Neural progenitor cell (in vitro differentiated cells): ENCODE measurements around the gene MAGI1. TPM values are rescaled to one million over a fixed set of nuclear protein-coding genes. Genes with fewer than 3 reads are reported as not detected.

Source experiments
- DNase-seq: peaks from one replicate; pipeline ENCODE4 v3.0.0-alpha.2; 2016; ENCODE audit warnings: low spot score
- H2AFZ ChIP-seq: fragments of 200-600 bp; sonication (generic); replicated peaks from 2 replicates; pipeline ENCODE4 v1.6.1; 2016; ENCODE audit warnings: antibody characterized with exemption
- H3F3A ChIP-seq: fragments of 200-600 bp; sonication (generic); 2 replicates; pipeline ENCODE4 v1.6.1; 2016; ENCODE audit warnings: antibody characterized with exemption, low read depth
- H3K27ac ChIP-seq: fragments of 200-600 bp; sonication (generic); 2 replicates; pipeline ENCODE4 v1.5.1; 2016; ENCODE audit warnings: mild to moderate bottlenecking
- H3K27me3 ChIP-seq: fragments of 200-600 bp; sonication (generic); 2 replicates; pipeline ENCODE4 v1.6.1; 2016; ENCODE audit warnings: mild to moderate bottlenecking, moderate library complexity
- H3K36me3 ChIP-seq: fragments of 200-600 bp; sonication (generic); 2 replicates; pipeline ENCODE4 v1.5.1; 2016
- H3K4me1 ChIP-seq: fragments of 200-600 bp; sonication (generic); 2 replicates; pipeline ENCODE4 v1.6.1; 2016; ENCODE audit warnings: mixed run types
- H3K4me2 ChIP-seq: fragments of 200-600 bp; sonication (generic); 2 replicates; pipeline ENCODE4 v1.6.1; 2016
- H3K4me3 ChIP-seq: fragments of 200-600 bp; sonication (generic); 2 replicates; pipeline ENCODE4 v1.5.1; 2016
- H3K79me2 ChIP-seq: fragments of 200-600 bp; sonication (generic); 2 replicates; pipeline ENCODE4 v1.6.1; 2016; ENCODE audit warnings: low read depth
- H3K9ac ChIP-seq: fragments of 200-600 bp; sonication (generic); 2 replicates; pipeline ENCODE4 v1.6.1; 2016
- H3K9me3 ChIP-seq: fragments of 200-600 bp; sonication (generic); 2 replicates; pipeline ENCODE4 v1.5.1; 2016; ENCODE audit warnings: low read depth
- H4K20me1 ChIP-seq: fragments of 200-600 bp; sonication (generic); 2 replicates; pipeline ENCODE4 v1.6.1; 2016; ENCODE audit warnings: low read depth
- H3K27ac Mint-ChIP-seq: 3 replicates; pipeline ENCODE4 v1.8.0; 2021; ENCODE audit warnings: mixed read lengths
- H3K27me3 Mint-ChIP-seq: 2 replicates; pipeline ENCODE4 v1.8.0; 2022; ENCODE audit warnings: low read depth, mild to moderate bottlenecking, inconsistent platforms, moderate library complexity, mixed read lengths; ENCODE audit not compliant: insufficient read depth
- H3K36me3 Mint-ChIP-seq: 3 replicates; pipeline ENCODE4 v1.8.0; 2021; ENCODE audit warnings: mixed read lengths
- H3K4me1 Mint-ChIP-seq: 3 replicates; pipeline ENCODE4 v1.8.0; 2021; ENCODE audit warnings: mixed read lengths
- H3K4me3 Mint-ChIP-seq: 3 replicates; pipeline ENCODE4 v1.8.0; 2021; ENCODE audit warnings: mild to moderate bottlenecking, moderate library complexity, mixed read lengths
- H3K9me3 Mint-ChIP-seq: 3 replicates; pipeline ENCODE4 v1.8.0; 2020; ENCODE audit warnings: mixed read lengths
- EZH2 ChIP-seq: fragments of 200-600 bp; sonication (generic); IDR thresholded peaks from 2 replicates; pipeline ENCODE4 v1.6.1; 2017; ENCODE audit warnings: antibody characterized with exemption, mild to moderate bottlenecking, moderate library complexity
- EZH2phosphoT487 ChIP-seq: fragments of 200-600 bp; sonication (generic); IDR thresholded peaks from 2 replicates; pipeline ENCODE4 v1.6.1; 2017; ENCODE audit warnings: antibody characterized with exemption
- total RNA-seq: library from RNA; depleted of rRNA; stranded (reverse); fragments of >200 nt; gene quantifications from 2 replicates; pipeline ENCODE4 v1.2.3, GENCODE V29; 2015; ENCODE audit warnings: low replicate concordance
- TF ChIP-seq, protein P1 (sequence below): fragments of 200-600 bp; sonication (generic); IDR thresholded peaks from 2 replicates; pipeline ENCODE4 v1.5.1; 2017; ENCODE audit warnings: antibody characterized with exemption, mild to moderate bottlenecking

Gene MAGI1
- total RNA-seq, 1 donor from 2014 or later = 40.6 TPM

DNA sequence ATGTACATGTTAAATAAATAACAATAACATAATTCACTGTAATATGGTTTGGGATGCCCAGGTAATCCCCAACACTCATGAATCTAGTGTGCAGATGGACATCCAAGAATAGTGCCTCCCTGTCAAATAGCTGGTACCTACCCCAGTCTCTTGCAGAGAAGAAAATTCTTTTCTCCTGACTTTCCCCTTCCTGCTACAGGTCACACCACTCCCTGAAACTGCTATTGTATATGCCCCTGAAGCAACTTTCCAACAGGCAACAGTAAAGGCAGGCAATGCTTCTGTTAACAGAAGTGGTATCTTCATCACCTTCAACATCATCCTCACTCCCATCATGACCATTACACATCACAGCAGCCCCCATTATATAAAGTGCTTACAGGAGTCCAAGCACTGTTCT, 431.6 kb downstream of the MAGI1 start:
- H2AFZ ChIP-seq = no peak overlapping the region
- no peaks in the 10 kb centered on the region for H4K20me1 ChIP-seq
- no peak overlapping the region for H3K9ac ChIP-seq
- peaks cover 2% of the 10 kb centered on the region for H3K4me1 Mint-ChIP-seq
- no peak overlapping the region for H3K27ac Mint-ChIP-seq
- no peak for DNase-seq
- peaks cover 14% of the 10 kb centered on the region for H3F3A ChIP-seq
- no peaks in the 10 kb centered on the region for H3K27me3 ChIP-seq
- no peaks in the 10 kb centered on the region for H3K36me3 Mint-ChIP-seq
- no peak overlapping the region for H3K4me2 ChIP-seq
- no peak overlapping the region for H3K4me3 Mint-ChIP-seq
- no peaks in the 10 kb centered on the region for H3K36me3 ChIP-seq
- H3K27me3 Mint-ChIP-seq = no peaks in the 10 kb centered on the region
- peaks cover 1% of the 10 kb centered on the region for H3K4me1 ChIP-seq
- no peak overlapping the region for H3K27ac ChIP-seq
- no peaks in the 10 kb centered on the region for H3K9me3 Mint-ChIP-seq
- TF ChIP-seq EZH2phosphoT487 (no peak), EZH2 (no peak)
- TF ChIP-seq, protein P1, sequence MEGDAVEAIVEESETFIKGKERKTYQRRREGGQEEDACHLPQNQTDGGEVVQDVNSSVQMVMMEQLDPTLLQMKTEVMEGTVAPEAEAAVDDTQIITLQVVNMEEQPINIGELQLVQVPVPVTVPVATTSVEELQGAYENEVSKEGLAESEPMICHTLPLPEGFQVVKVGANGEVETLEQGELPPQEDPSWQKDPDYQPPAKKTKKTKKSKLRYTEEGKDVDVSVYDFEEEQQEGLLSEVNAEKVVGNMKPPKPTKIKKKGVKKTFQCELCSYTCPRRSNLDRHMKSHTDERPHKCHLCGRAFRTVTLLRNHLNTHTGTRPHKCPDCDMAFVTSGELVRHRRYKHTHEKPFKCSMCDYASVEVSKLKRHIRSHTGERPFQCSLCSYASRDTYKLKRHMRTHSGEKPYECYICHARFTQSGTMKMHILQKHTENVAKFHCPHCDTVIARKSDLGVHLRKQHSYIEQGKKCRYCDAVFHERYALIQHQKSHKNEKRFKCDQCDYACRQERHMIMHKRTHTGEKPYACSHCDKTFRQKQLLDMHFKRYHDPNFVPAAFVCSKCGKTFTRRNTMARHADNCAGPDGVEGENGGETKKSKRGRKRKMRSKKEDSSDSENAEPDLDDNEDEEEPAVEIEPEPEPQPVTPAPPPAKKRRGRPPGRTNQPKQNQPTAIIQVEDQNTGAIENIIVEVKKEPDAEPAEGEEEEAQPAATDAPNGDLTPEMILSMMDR = no peak
- H3K9me3 ChIP-seq = no peaks in the 10 kb centered on the region
- no peak overlapping the region for H3K4me3 ChIP-seq
- H3K79me2 ChIP-seq = no peaks in the 10 kb centered on the region

DNA sequence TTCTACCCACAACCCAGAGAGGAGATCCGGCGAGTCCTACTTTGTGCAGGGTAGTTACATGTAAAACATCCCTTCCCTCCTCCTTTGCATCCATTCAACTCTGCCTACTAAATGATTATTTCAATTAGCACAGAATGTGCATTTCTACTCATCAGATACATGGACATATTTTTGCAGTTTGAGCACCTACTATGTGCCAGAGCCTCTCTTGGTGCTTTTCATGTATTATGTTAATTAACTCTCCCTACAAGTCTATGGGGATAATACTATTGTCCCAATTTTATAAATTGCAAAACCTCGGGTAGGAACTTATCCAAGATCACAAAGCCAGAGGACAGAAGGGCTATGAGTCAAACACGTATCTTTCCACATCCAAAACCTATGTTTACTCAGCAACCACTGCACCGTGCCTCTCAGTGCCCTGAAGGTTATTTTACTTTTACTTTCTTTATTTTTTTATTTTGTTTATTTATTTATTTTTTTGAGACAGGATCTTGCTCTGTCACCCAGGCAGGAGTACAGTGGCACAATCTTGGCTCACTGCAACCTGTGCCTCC, 432.8 kb downstream of the MAGI1 start:
- Histone ChIP-seq H3K4me2 (no peak overlapping the region), H3K9ac (no peak overlapping the region), H3K27me3 (no peaks in the 10 kb centered on the region), H3K9me3 (no peaks in the 10 kb centered on the region), H3K4me1 (peaks cover 5% of the 10 kb centered on the region), H2AFZ (no peak overlapping the region), H3K79me2 (peaks cover 5% of the 10 kb centered on the region), H4K20me1 (no peaks in the 10 kb centered on the region), H3K4me3 (no peak overlapping the region), H3K36me3 (no peaks in the 10 kb centered on the region), H3F3A (peaks cover 4% of the 10 kb centered on the region), H3K27ac (no peak overlapping the region)
- Mint-ChIP-seq H3K27me3 (no peaks in the 10 kb centered on the region), H3K36me3 (no peaks in the 10 kb centered on the region), H3K4me3 (no peak overlapping the region), H3K27ac (no peak overlapping the region), H3K4me1 (peaks cover 2% of the 10 kb centered on the region), H3K9me3 (no peaks in the 10 kb centered on the region)
- DNase-seq = no peak
- TF ChIP-seq, protein P1 = no peak
- no peak for TF ChIP-seq EZH2phosphoT487
- TF ChIP-seq EZH2 = no peak

DNA sequence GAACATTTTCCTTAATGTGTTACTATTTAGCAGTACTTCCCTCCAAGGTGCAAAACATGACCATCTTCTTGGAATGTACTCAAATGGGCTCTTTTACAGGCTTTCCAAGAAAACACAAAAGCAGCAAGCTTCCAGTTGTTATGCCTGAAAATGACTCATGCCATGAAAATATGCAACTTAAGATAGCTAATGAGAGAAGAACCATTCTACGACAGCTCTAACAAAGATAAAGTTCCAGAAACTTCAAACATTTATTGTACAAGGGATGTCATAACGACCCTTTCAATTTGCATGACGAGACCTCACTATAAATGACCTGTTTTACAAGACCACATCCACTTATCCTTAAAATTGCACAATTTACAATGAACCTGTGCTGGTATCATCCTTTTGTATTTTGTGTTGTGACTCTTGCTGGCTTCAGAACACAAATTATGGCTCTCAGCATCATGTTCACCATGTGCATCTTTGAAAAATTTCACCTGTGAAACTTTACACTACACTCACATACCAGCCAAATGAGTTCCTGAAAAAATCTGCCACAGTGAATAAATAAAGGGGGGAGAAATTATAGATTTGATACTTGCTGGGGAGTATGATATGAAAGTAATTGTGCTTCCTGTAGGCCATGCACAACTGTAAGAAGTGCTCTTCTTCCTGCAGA, 433.7 kb downstream of the MAGI1 start:
- H3K27me3 ChIP-seq = no peaks in the 10 kb centered on the region
- Mint-ChIP-seq H3K27me3 (no peaks in the 10 kb centered on the region), H3K4me3 (no peak overlapping the region), H3K9me3 (no peaks in the 10 kb centered on the region), H3K4me1 (peaks cover 2% of the 10 kb centered on the region), H3K36me3 (no peaks in the 10 kb centered on the region), H3K27ac (no peak overlapping the region)
- peaks cover 10% of the 10 kb centered on the region for H3K79me2 ChIP-seq
- H3K4me3 ChIP-seq = no peak overlapping the region
- H3K27ac ChIP-seq = no peak overlapping the region
- no peaks in the 10 kb centered on the region for H3K36me3 ChIP-seq
- H3K9me3 ChIP-seq = no peaks in the 10 kb centered on the region
- H3F3A ChIP-seq = no peaks in the 10 kb centered on the region
- no peak for DNase-seq
- no peak overlapping the region for H2AFZ ChIP-seq
- H3K4me1 ChIP-seq = peaks cover 5% of the 10 kb centered on the region
- no peak overlapping the region for H3K4me2 ChIP-seq
- TF ChIP-seq EZH2 (no peak), EZH2phosphoT487 (no peak)
- TF ChIP-seq, protein P1 = no peak
- no peaks in the 10 kb centered on the region for H4K20me1 ChIP-seq
- H3K9ac ChIP-seq = no peak overlapping the region
